ENCODE measurements around the gene TBX3.

- no peak for TF ChIP-seq CTCF (IDR thresholded peaks at IDR 0.05; ENCODE audit: low read length)
- TF ChIP-seq EZH2phosphoT487 (IDR thresholded peaks at IDR 0.05; ENCODE audit: low read length): no peak
These were observed 48.6 kb upstream of the TBX3 start for GRCh38 chr12:114732426-114733030.

All from MM.1S (cell line).